HCT116 (cell line): ENCODE data around the gene TIE1. TPM values are rescaled to one million over a fixed set of nuclear protein-coding genes. Genes with fewer than 3 reads are reported as not detected.

Source experiments
- ATAC-seq: fragments of 200-7000 bp; cut with Tn5 transposase; 2 replicates; pipeline ENCODE4 v1.9.1; 2020; ENCODE audit warnings: mild to moderate bottlenecking, moderate library complexity
- BruUV-seq: library from RNA; stranded (reverse); fragments of 400-500 nt; replicated peaks from 2 replicates; lab custom pipeline; 2021; lab: Mats Ljungman, UMichigan
- CTCF ChIA-PET: fragments of 300-600 bp; sonication (Branson Sonifier 250); formaldehyde crosslinking; loops from one replicate; lab custom pipeline; 2021; ENCODE audit warnings: antibody characterized with exemption; lab: Charles Lee
- POLR2A ChIA-PET: fragments of 300-600, 350-600 bp; sonication (Branson Sonifier 250); formaldehyde crosslinking; loops from one replicate; lab custom pipeline; 2021; ENCODE audit warnings: antibody characterized with exemption; lab: Charles Lee
- RAD21 ChIA-PET, 2 experiments: fragments of 300-600 bp; sonication (Branson Sonifier 250); formaldehyde crosslinking; loops; one replicate each; lab custom pipeline; 2023; ENCODE audit warnings: low total read pairs in 2 of 2; ENCODE audit not compliant: uncharacterized antibody in 2 of 2, unreplicated experiment in 2 of 2, low non-redundant PET in 1 of 2; lab: Charles Lee
- DNase-seq: peaks from one replicate; pipeline ENCODE4 v3.0.0-alpha.2; 2010; ENCODE audit warnings: low read depth, low spot score
- H2AFZ ChIP-seq: fragments of 200-600 bp; shearing (Covaris generic), sonication (generic); 2 replicates; pipeline ENCODE4 v1.6.1; 2017; ENCODE audit warnings: low read depth, mixed run types, mixed read lengths, antibody characterized with exemption, low read length; ENCODE audit not compliant: poor library complexity, severe bottlenecking
- H3K27ac ChIP-seq: 2 replicates; pipeline ENCODE4 v1.5.1; 2012; ENCODE audit warnings: low read depth, low read length
- H3K27me3 ChIP-seq: fragments of 200-600 bp; sonication (generic); 2 replicates; pipeline ENCODE4 v1.6.1; 2016; ENCODE audit warnings: mixed run types, low read length, mixed read lengths; ENCODE audit not compliant: insufficient read depth
- H3K36me3 ChIP-seq, 2 experiments: fragments of 200-500 bp in 1 of 2; fragments of 200-600 bp in 1 of 2; sonication (Bioruptor generic) in 1 of 2; sonication (generic) in 1 of 2; 2 replicates each; pipeline versions ENCODE4 v1.5.1 to v1.6.1; 2014 to 2016; ENCODE audit warnings: low read length in 2 of 2, inconsistent platforms in 1 of 2, mixed read lengths in 1 of 2, mixed run types in 1 of 2; ENCODE audit not compliant: insufficient read depth in 2 of 2, control insufficient read depth in 1 of 2
- H3K4me1 ChIP-seq, 2 experiments: fragments of 200-600 bp in 1 of 2; sonication (generic) in 1 of 2; 2 replicates each; pipeline versions ENCODE4 v1.5.1 to v1.6.1; 2012 to 2017; ENCODE audit warnings: low read length in 2 of 2, inconsistent platforms in 1 of 2, mild to moderate bottlenecking in 1 of 2, mixed read lengths in 1 of 2, mixed run types in 1 of 2, moderate library complexity in 1 of 2; ENCODE audit not compliant: insufficient read depth in 2 of 2, control insufficient read depth in 1 of 2
- H3K4me2 ChIP-seq: fragments of 200-600 bp; sonication (generic); 2 replicates; pipeline ENCODE4 v1.6.1; 2017; ENCODE audit warnings: mixed run types, low read length, mixed read lengths
- H3K4me3 ChIP-seq, 2 experiments: fragments of 200-600 bp in 1 of 2; sonication (generic) in 1 of 2; replicated peaks in 1 of 2; 2 replicates each; pipeline ENCODE4 v1.5.1; 2011 to 2016; ENCODE audit warnings: low read length in 2 of 2, control low read depth in 1 of 2, low read depth in 1 of 2, mild to moderate bottlenecking in 1 of 2, mixed read lengths in 1 of 2, mixed run types in 1 of 2
- H3K79me2 ChIP-seq: fragments of 200-600 bp; sonication (generic); 2 replicates; pipeline ENCODE4 v1.6.1; 2017; ENCODE audit warnings: mild to moderate bottlenecking, mixed run types, low read length, moderate library complexity, mixed read lengths; ENCODE audit not compliant: insufficient read depth
- H3K9ac ChIP-seq: fragments of 200-600 bp; sonication (generic); 2 replicates; pipeline ENCODE4 v1.6.1; 2016; ENCODE audit warnings: low read length, mixed read lengths
- H3K9me2 ChIP-seq: fragments of 200-600 bp; sonication (generic), shearing (Covaris generic); 2 replicates; pipeline ENCODE4 v1.6.1; 2017; ENCODE audit warnings: mixed run types, mild to moderate bottlenecking, moderate library complexity; ENCODE audit not compliant: insufficient read depth
- H3K9me3 ChIP-seq, 2 experiments: fragments of 200-500 bp in 1 of 2; fragments of 200-600 bp in 1 of 2; sonication (Bioruptor generic) in 1 of 2; sonication (generic) in 1 of 2; 2 replicates each; pipeline ENCODE4 v1.6.1; 2014 to 2017; ENCODE audit warnings: low read length in 2 of 2, mixed read lengths in 2 of 2, inconsistent platforms in 1 of 2, low read depth in 1 of 2, mild to moderate bottlenecking in 1 of 2, mixed run types in 1 of 2, moderate library complexity in 1 of 2; ENCODE audit not compliant: control insufficient read depth in 1 of 2, insufficient read depth in 1 of 2
- H4K20me1 ChIP-seq: fragments of 200-600 bp; sonication (generic), shearing (Covaris generic); 2 replicates; pipeline ENCODE4 v1.6.1; 2017; ENCODE audit warnings: mixed run types, mild to moderate bottlenecking, moderate library complexity; ENCODE audit not compliant: insufficient read depth
- ATF3 ChIP-seq: IDR thresholded peaks from 2 replicates; pipeline ENCODE4 v1.6.1; 2012
- CTCF ChIP-seq, 3 experiments: fragments of 200-600 bp in 1 of 3; sonication (generic) in 1 of 3; IDR thresholded peaks in 2 of 3; conservative IDR thresholded peaks in 1 of 3; 2 replicates each; pipeline ENCODE4 v1.5.1; 2012 to 2017; ENCODE audit warnings: low read depth in 2 of 3, low read length in 2 of 3, antibody characterized with exemption in 1 of 3, borderline replicate concordance in 1 of 3, control low read depth in 1 of 3, mild to moderate bottlenecking in 1 of 3, mixed read lengths in 1 of 3, mixed run types in 1 of 3, moderate library complexity in 1 of 3; ENCODE audit not compliant: insufficient read depth in 1 of 3
- EGR1 ChIP-seq: IDR thresholded peaks from 2 replicates; pipeline ENCODE4 v1.6.1; 2012; ENCODE audit warnings: low read depth
- EZH2 ChIP-seq: fragments of 200-600 bp; sonication (generic); IDR thresholded peaks from 2 replicates; pipeline ENCODE4 v1.6.1; 2017; ENCODE audit warnings: antibody characterized with exemption, mixed run types
- FOSL1 ChIP-seq: IDR thresholded peaks from 2 replicates; pipeline ENCODE4 v1.6.1; 2012; ENCODE audit warnings: low read depth
- JUND ChIP-seq: IDR thresholded peaks from 2 replicates; pipeline ENCODE4 v1.6.1; 2012
- POLR2A ChIP-seq: IDR thresholded peaks from 2 replicates; pipeline ENCODE4 v1.7.0; 2011; ENCODE audit warnings: borderline replicate concordance; ENCODE audit not compliant: insufficient read depth, insufficient read length; ENCODE audit errors: extremely low read depth
- REST ChIP-seq: IDR thresholded peaks from 2 replicates; pipeline ENCODE4 v1.6.1; 2012; ENCODE audit warnings: low read depth
- SIN3A ChIP-seq: IDR thresholded peaks from 2 replicates; pipeline ENCODE4 v1.6.1; 2012; ENCODE audit warnings: low read depth
- YY1 ChIP-seq: IDR thresholded peaks from 2 replicates; pipeline ENCODE4 v1.6.1; 2011; ENCODE audit warnings: low read length, low read depth, moderate library complexity, mild to moderate bottlenecking; ENCODE audit not compliant: insufficient replicate concordance; ENCODE audit errors: extremely low read depth
- ZFX ChIP-seq: fragments of 450-650 bp; IDR thresholded peaks from 2 replicates; pipeline ENCODE4 v1.6.1; 2017
- intact Hi-C: fragments of 100-400 bp; cut with micrococcal nuclease; formaldehyde crosslinking; loops from 2 replicates; pipeline ENCODE4 v1.10.0; 2022
- total RNA-seq: library from RNA; stranded (reverse); gene quantifications from one replicate; pipeline ENCODE4 v1.2.1, GENCODE V29; 2021; ENCODE audit not compliant: unreplicated experiment

The TIE1 gene
- total RNA-seq, 1 experiment from 2014 or later, result not detected

DNA sequence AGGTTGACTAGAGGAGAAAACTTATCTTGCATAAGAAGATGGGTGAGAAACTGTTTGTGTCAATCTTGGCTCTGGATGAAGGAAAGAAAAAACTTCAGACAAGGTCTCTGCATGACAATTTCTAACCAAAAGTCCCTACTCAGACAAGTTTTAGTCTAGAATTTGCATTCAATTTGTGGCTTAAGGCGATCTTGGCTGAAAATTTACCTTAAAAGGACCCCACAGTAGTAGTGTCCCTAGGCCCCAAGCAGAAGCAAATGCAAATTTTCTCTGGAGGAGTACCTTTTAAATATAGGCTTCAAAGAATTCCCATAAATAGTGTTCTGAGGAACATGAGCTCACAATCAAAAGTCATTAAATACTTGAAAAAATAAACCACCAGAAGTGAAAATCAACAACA lies 48.6 kb upstream of the TIE1 start:
- intact Hi-C loops, result no loop called here
- Histone ChIP-seq H3K9me3 (peaks cover 0 to 8% of the 10 kb centered on the region in 2 experiments; a peak in 2 of 4 replicates), H3K9me2 (no peaks in the 10 kb centered on the region), H4K20me1 (no peaks in the 10 kb centered on the region), H3K4me2 (no peak overlapping the region), H3K4me1 (no peaks in the 10 kb centered on the region), H3K9ac (no peak overlapping the region), H3K36me3 (no peaks in the 10 kb centered on the region), H3K27me3 (no peaks in the 10 kb centered on the region), H3K27ac (no peak overlapping the region), H2AFZ (no peak overlapping the region), H3K4me3 (no peak overlapping the region), H3K79me2 (no peaks in the 10 kb centered on the region)
- no TSS peak for BruUV-seq
- POLR2A ChIA-PET, result no interaction called here
- CTCF ChIA-PET, result no interaction called here
- ATAC-seq (no peak), DNase-seq (no peak)
- TF ChIP-seq YY1 (no peak), ZFX (no peak), JUND (no peak), CTCF (IDR thresholded peaks at IDR 0.05 in 2 of 3, conservative IDR thresholded peaks at IDR 0.05 in 1 of 3; ENCODE audit: borderline replicate concordance in 1 of 3, insufficient read depth in 1 of 3, low read depth in 2 of 3, low read length in 2 of 3) (no peak)
- RAD21 ChIA-PET, result no interaction called here

DNA sequence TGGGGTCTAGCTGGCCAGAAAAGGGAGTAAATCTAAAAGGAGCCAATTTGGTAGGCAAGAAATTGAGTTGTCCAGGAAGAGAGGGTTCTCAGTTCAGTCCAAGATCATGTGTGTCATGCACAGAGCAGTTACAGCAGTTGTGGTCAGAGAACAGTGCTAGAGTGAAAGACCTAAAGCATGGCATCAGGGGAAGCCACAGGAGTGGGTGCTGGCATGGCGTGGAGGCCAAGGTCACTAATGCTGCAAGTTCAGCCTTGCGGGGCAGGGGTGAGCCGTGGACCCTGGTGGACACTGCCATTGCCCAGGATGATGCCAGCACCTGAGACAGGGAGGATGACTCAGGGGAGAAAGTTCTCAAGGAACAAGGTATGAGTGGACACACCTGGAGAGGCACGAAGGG lies 47.6 kb upstream of the TIE1 start:
- intact Hi-C loops, result no loop called here

More for the DNA sequence above, 47.6 kb upstream of the TIE1 start:
- DNase-seq, result no peak
- ChIA-PET CTCF (no interaction called here), RAD21 (no interaction called here), POLR2A (no interaction called here)
- no peak overlapping the region for H3K4me2 ChIP-seq
- H4K20me1 ChIP-seq, result no peaks in the 10 kb centered on the region
- H3K4me1 ChIP-seq, result no peaks in the 10 kb centered on the region
- no peak overlapping the region for H3K9ac ChIP-seq
- H2AFZ ChIP-seq, result no peak overlapping the region
- H3K9me2 ChIP-seq, result no peaks in the 10 kb centered on the region
- no peak overlapping the region for H3K4me3 ChIP-seq
- no peak for ATAC-seq
- no peaks in the 10 kb centered on the region for H3K27me3 ChIP-seq
- no peaks in the 10 kb centered on the region for H3K79me2 ChIP-seq
- H3K9me3 ChIP-seq, result peaks cover 0 to 6% of the 10 kb centered on the region in 2 experiments; a peak in 2 of 4 replicates
- no peaks in the 10 kb centered on the region for H3K36me3 ChIP-seq
- no TSS peak for BruUV-seq
- no peak overlapping the region for H3K27ac ChIP-seq
- TF ChIP-seq ATF3, result no peak
- no peak for TF ChIP-seq POLR2A
- TF ChIP-seq JUND, result no peak
- TF ChIP-seq EGR1, result no peak
- TF ChIP-seq EZH2, result no peak
- no peak for TF ChIP-seq FOSL1
- no peak for TF ChIP-seq REST
- no peak for TF ChIP-seq SIN3A
- TF ChIP-seq ZFX, result no peak
